Middle frontal gyrus (tissue), 1 donor: ENCODE results near the gene WDR4.
"Not testable (repeated sequence)": the region's sequence is repeated elsewhere in the genome, so short reads cannot be mapped to it uniquely, and the experiment has no call there.

Experiments
- DNase-seq: peaks from one replicate; pipeline ENCODE4 v3.0.0-alpha.2; 2015; ENCODE audit warnings: low spot score; ENCODE audit errors: extremely low spot score

Gene WDR4

GRCh38 chr21:42878993-42879787, at the start of gene WDR4:
Gene WDR4, minus strand, starts transcription at chr21:42879539. Its CDS starts 44 bp downstream, at chr21:42879495.
- peak; percentile 94 for DNase-seq

GRCh38 chr21:42927474-42928200, 48.3 kb upstream of the WDR4 start:
- not testable (repeated sequence) for DNase-seq

GRCh38 chr21:42925114-42925926, 46.0 kb upstream of the WDR4 start, which contains the start of gene ERVH48-1:
Gene ERVH48-1, minus strand, starts transcription at chr21:42925630. Its CDS starts 6,624 bp downstream, at chr21:42919006.
- DNase-seq = no peak

GRCh38 chr21:42924433-42924751, 45.1 kb upstream of the WDR4 start:
- no peak for DNase-seq

- peak; percentile 64 for DNase-seq
These were observed 44.5 kb upstream of the WDR4 start for GRCh38 chr21:42923553-42924432.

- no peak for DNase-seq
These were observed 43.6 kb upstream of the WDR4 start for GRCh38 chr21:42922918-42923317.

- DNase-seq = no peak
These were observed 42.6 kb upstream of the WDR4 start for GRCh38 chr21:42921927-42922326.

- no peak for DNase-seq
These were observed 39.0 kb upstream of the WDR4 start for GRCh38 chr21:42918291-42918690.

- no peak for DNase-seq
These were observed 34.1 kb upstream of the WDR4 start for GRCh38 chr21:42913476-42913875.

- DNase-seq = not testable (repeated sequence)
These were observed 32.6 kb upstream of the WDR4 start for GRCh38 chr21:42911920-42912319.

- DNase-seq = not testable (repeated sequence)
These were observed 29.1 kb upstream of the WDR4 start for GRCh38 chr21:42908484-42908883.

GRCh38 chr21:42906233-42906632, 26.9 kb upstream of the WDR4 start:
- no peak for DNase-seq

GRCh38 chr21:42905195-42905594, 25.9 kb upstream of the WDR4 start:
- DNase-seq = no peak

GRCh38 chr21:42903817-42904216, 24.5 kb upstream of the WDR4 start:
- DNase-seq = no peak

GRCh38 chr21:42900446-42900845, 21.1 kb upstream of the WDR4 start:
- DNase-seq = no peak

GRCh38 chr21:42892931-42893755, 13.8 kb upstream of the WDR4 start, which contains the start of gene NDUFV3:
Gene NDUFV3, plus strand, starts transcription at chr21:42893309. Its CDS starts 25 bp downstream, at chr21:42893334.
- peak; percentile 99 for DNase-seq

GRCh38 chr21:42892582-42892930, 13.2 kb upstream of the WDR4 start:
- DNase-seq = no peak

- no peak for DNase-seq
These were observed 8.0 kb upstream of the WDR4 start for GRCh38 chr21:42887326-42887725.

GRCh38 chr21:42883921-42884320, 4.6 kb upstream of the WDR4 start:
- DNase-seq = no peak

GRCh38 chr21:42880352-42880751, 1.0 kb upstream of the WDR4 start:
- DNase-seq = no peak
